Chondrocyte (in vitro differentiated cells): ENCODE measurements around the gene ANKRD11. TPM values are rescaled to one million over a fixed set of nuclear protein-coding genes. Genes with fewer than 3 reads are reported as not detected.
"Not testable (repeated sequence)": the region's sequence is repeated elsewhere in the genome, so short reads cannot be mapped to it uniquely, and the experiment has no call there.

Experiments used
- DNase-seq: peaks from one replicate; pipeline ENCODE4 v3.0.0; 2021; ENCODE audit warnings: mixed read lengths, low spot score
- H3K27ac Mint-ChIP-seq: one replicate; pipeline ENCODE4 v1.8.0; 2021; ENCODE audit warnings: mild to moderate bottlenecking, moderate library complexity, mixed read lengths; ENCODE audit not compliant: unreplicated experiment
- H3K27me3 Mint-ChIP-seq: 2 replicates; pipeline ENCODE4 v1.8.0; 2021; ENCODE audit warnings: low read depth, mixed read lengths
- H3K36me3 Mint-ChIP-seq: 2 replicates; pipeline ENCODE4 v1.8.0; 2021; ENCODE audit warnings: low read depth, mixed read lengths
- H3K4me1 Mint-ChIP-seq: 2 replicates; pipeline ENCODE4 v1.8.0; 2021; ENCODE audit warnings: low read depth, mild to moderate bottlenecking, mixed read lengths
- H3K4me3 Mint-ChIP-seq: one replicate; pipeline ENCODE4 v1.8.0; 2021; ENCODE audit warnings: mild to moderate bottlenecking, moderate library complexity, mixed read lengths; ENCODE audit not compliant: unreplicated experiment
- H3K9me3 Mint-ChIP-seq: 2 replicates; pipeline ENCODE4 v1.8.0; 2021; ENCODE audit warnings: low read depth, mixed read lengths
- total RNA-seq: library from RNA; stranded (reverse); gene quantifications from 3 replicates; pipeline ENCODE4 v1.2.1, GENCODE V29; 2021
- TF ChIP-seq, protein P1 (sequence below): fragments of 200-600 bp; sonication (generic); IDR thresholded peaks from 2 replicates; pipeline ENCODE4 v1.5.0; 2021; ENCODE audit warnings: antibody characterized with exemption, mild to moderate bottlenecking, moderate library complexity

Gene ANKRD11
- total RNA-seq, 1 donor from 2014 or later = 180 TPM

DNA sequence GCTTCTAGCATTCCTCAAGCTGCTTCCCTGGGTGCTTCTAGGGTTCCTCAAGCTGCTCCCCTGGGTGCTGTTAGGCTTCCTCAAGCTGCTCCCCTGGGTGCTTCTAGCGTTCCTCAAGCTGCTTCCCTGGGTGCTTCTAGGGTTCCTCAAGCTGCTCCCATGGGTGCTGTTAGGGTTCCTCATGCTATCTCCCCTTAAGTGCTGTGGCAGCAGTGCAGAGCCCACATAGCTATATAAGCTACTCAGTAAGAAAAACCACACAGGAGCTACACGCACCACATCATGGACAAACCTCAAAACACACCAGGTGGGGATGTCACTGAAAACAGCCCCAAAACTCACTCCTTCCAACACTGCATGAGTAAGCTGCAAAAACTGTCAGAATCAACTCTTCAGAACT lies 35.2 kb downstream of the ANKRD11 start:
- Mint-ChIP-seq H3K4me1 (peaks cover 63% of the 10 kb centered on the region), H3K27ac (peak overlapping the region; percentile 1), H3K27me3 (no peaks in the 10 kb centered on the region), H3K9me3 (no peaks in the 10 kb centered on the region), H3K36me3 (no peaks in the 10 kb centered on the region), H3K4me3 (no peak overlapping the region)
- DNase-seq = no peak
- TF ChIP-seq, protein P1, sequence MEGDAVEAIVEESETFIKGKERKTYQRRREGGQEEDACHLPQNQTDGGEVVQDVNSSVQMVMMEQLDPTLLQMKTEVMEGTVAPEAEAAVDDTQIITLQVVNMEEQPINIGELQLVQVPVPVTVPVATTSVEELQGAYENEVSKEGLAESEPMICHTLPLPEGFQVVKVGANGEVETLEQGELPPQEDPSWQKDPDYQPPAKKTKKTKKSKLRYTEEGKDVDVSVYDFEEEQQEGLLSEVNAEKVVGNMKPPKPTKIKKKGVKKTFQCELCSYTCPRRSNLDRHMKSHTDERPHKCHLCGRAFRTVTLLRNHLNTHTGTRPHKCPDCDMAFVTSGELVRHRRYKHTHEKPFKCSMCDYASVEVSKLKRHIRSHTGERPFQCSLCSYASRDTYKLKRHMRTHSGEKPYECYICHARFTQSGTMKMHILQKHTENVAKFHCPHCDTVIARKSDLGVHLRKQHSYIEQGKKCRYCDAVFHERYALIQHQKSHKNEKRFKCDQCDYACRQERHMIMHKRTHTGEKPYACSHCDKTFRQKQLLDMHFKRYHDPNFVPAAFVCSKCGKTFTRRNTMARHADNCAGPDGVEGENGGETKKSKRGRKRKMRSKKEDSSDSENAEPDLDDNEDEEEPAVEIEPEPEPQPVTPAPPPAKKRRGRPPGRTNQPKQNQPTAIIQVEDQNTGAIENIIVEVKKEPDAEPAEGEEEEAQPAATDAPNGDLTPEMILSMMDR = no peak

DNA sequence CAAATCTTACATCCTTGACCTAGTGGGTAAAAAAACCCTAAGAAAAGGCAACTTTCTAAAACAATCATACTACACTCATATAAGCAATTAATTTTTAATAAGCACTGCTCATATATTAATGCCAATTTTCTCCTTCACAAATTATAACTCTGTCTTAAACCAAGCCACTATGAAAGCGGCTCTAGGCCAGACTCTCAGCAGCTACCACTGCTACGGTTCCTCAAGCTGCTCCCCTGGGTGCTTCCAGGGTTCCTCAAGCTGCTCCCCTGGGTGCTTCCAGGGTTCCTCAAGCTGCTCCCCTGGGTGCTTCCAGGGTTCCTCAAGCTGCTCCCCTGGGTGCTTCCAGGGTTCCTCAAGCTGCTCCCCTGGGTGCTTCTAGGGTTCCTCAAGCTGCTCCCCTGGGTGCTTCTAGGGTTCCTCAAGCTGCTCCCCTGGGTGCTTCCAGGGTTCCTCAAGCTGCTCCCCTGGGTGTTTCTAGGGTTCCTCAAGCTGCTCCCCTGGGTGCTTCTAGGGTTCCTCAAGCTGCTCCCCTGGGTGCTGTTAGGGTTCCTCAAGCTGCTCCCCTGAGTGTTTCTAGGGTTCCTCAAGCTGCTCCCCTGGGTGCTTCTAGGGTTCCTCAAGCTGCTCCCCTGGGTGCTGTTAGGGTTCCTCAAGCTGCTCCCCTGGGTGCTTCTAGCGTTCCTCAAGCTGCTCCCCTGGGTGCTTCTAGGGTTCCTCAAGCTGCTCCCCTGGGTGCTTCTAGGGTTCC lies 35.8 kb downstream of the ANKRD11 start:
- H3K4me1 Mint-ChIP-seq = peaks cover 70% of the 10 kb centered on the region
- DNase-seq, H3K27ac Mint-ChIP-seq, H3K27me3 Mint-ChIP-seq, H3K36me3 Mint-ChIP-seq, H3K4me3 Mint-ChIP-seq, H3K9me3 Mint-ChIP-seq: not testable (repeated sequence)

DNA sequence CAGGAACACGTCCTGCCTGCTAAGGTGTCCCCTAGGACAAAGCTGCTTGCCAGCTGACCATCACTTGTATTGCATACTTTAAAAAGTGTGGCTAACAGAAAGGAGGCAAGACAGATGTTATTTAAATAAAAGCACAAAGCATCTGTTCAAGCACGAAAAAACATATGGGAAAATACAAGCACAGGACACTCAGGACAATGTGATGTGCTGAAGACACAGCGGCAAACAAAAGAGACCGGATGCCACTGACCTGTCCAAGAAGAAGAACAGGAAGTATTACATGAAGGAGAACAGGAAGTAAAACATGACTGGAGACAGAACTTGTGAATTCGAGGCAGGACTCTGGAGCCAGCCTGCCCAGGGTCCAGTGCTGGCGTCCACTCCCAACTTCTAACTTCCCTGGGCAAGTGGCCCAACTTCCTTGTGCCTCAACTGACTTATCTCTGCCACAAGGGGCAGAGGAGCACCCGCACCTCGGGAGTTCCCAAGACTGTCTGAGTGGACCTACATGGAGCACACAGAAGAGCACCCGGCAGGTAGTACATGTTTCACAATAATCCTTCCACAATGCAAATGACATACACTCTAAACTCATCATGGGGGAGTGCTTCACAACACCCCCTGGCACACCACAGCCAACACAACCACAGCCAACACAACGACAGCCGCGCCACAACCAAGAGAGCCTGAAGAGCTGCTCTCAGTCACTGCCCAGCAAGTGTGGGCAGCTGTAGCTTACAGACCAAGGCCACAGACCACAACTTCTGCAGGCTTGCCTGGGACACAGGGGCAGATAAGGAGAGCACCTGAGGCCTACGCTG lies 36.6 kb downstream of the ANKRD11 start:
- H3K27me3 Mint-ChIP-seq = no peaks in the 10 kb centered on the region
- TF ChIP-seq, protein P1 = peak; percentile 49
- H3K36me3 Mint-ChIP-seq = peaks cover 1% of the 10 kb centered on the region
- peaks cover 69% of the 10 kb centered on the region for H3K4me1 Mint-ChIP-seq
- H3K4me3 Mint-ChIP-seq = no peak overlapping the region
- no peaks in the 10 kb centered on the region for H3K9me3 Mint-ChIP-seq
- DNase-seq = no peak
- H3K27ac Mint-ChIP-seq = peak overlapping the region; percentile 79

DNA sequence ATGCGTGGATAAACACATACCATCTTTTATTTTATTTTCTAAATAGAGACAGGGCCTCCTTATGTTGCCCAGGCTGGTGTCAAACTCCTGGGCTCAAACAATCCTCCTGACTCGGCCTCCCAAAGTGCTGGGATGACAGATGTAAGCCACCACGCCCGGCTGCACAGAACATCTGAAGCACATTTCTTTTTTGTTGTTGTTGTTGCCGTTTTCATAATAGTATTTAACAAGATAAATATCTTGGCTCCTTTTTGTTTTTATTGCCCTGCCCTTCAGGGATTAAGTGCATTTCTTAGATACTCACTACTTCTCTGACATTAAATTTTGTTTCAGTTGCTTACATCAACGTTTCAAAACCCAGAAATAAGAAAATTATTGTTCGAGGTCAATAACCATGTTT lies 37.4 kb downstream of the ANKRD11 start:
- H3K27me3 Mint-ChIP-seq = no peaks in the 10 kb centered on the region
- H3K36me3 Mint-ChIP-seq = peaks cover 1% of the 10 kb centered on the region
- peaks cover 70% of the 10 kb centered on the region for H3K4me1 Mint-ChIP-seq
- peak overlapping the region; percentile 79 for H3K27ac Mint-ChIP-seq
- H3K9me3 Mint-ChIP-seq = no peaks in the 10 kb centered on the region
- TF ChIP-seq, protein P1 = no peak
- no peak overlapping the region for H3K4me3 Mint-ChIP-seq
- DNase-seq = no peak

DNA sequence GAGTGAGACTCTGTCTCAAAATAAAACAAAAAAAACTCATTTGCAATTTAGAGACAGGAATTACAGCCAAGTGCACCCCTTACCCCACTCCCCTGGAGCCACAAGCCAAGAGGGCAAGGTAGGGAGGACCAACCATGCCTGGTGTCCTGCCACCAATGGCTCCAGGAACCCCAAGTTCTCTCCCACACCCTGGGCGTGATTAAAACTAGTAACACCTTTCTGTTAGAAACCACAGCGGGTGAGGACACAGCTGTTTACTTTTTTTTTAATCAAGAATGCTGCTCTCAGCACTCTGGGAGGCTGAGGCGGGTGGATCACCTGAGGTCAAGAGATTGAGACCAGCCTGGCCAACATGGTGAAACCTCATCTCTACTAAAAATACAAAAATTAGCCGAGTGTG lies 38.1 kb downstream of the ANKRD11 start:
- H3K27ac Mint-ChIP-seq = no peak overlapping the region
- H3K4me1 Mint-ChIP-seq = peaks cover 66% of the 10 kb centered on the region
- H3K9me3 Mint-ChIP-seq = no peaks in the 10 kb centered on the region
- no peak for DNase-seq
- H3K27me3 Mint-ChIP-seq = no peaks in the 10 kb centered on the region
- TF ChIP-seq, protein P1 = no peak
- H3K36me3 Mint-ChIP-seq = peaks cover 1% of the 10 kb centered on the region
- H3K4me3 Mint-ChIP-seq = no peak overlapping the region
